T-helper 2 cell (primary cell): ENCODE data around the gene EHMT1.
"Not testable (repeated sequence)": the region's sequence is repeated elsewhere in the genome, so short reads cannot be mapped to it uniquely, and the experiment has no call there.

Source experiments
- DNase-seq, 5 experiments: peaks; one replicate each; pipeline versions ENCODE4 v3.0.0 to v3.0.0-alpha.2; 2012 to 2022

EHMT1 gene

GRCh38 chr9:137615387-137615871 is 3.4 kb upstream of the EHMT1 start:
- DNase-seq: no peak

GRCh38 chr9:137619240-137620047 is 639 bp downstream of the EHMT1 start:
- DNase-seq: peak in 2 of 5 experiments; percentile 10 to 40

GRCh38 chr9:137620048-137620405 is 1.2 kb downstream of the EHMT1 start:
- DNase-seq: no peak

GRCh38 chr9:137620581-137620980 is 1.8 kb downstream of the EHMT1 start:
- DNase-seq: no peak

GRCh38 chr9:137621131-137621757 is 2.4 kb downstream of the EHMT1 start:
- DNase-seq: peak in 1 of 5 experiments; percentile 49

GRCh38 chr9:137622211-137622610 is 3.4 kb downstream of the EHMT1 start:
- not testable (repeated sequence) for DNase-seq

- no peak for DNase-seq
Observed at GRCh38 chr9:137626464-137626863, 7.7 kb downstream of the EHMT1 start.

GRCh38 chr9:137627406-137627805 is 8.6 kb downstream of the EHMT1 start:
- DNase-seq: not testable (repeated sequence)

- DNase-seq: no peak
Observed at GRCh38 chr9:137630126-137630525, 11.3 kb downstream of the EHMT1 start.

- DNase-seq: no peak
Observed at GRCh38 chr9:137630679-137631078, 11.9 kb downstream of the EHMT1 start.

GRCh38 chr9:137631345-137632229 is 12.8 kb downstream of the EHMT1 start:
- DNase-seq: no peak

GRCh38 chr9:137632230-137633161 is 13.7 kb downstream of the EHMT1 start:
- DNase-seq: no peak

GRCh38 chr9:137634016-137634415 is 15.2 kb downstream of the EHMT1 start:
- no peak for DNase-seq

GRCh38 chr9:137638680-137639079 is 19.9 kb downstream of the EHMT1 start:
- DNase-seq: no peak

- DNase-seq: peak in 1 of 5 experiments; percentile 73
Observed at GRCh38 chr9:137639303-137640051, 20.7 kb downstream of the EHMT1 start.

GRCh38 chr9:137640862-137641261 is 22.1 kb downstream of the EHMT1 start:
- no peak for DNase-seq

GRCh38 chr9:137642118-137642601 is 23.4 kb downstream of the EHMT1 start:
- no peak for DNase-seq

- DNase-seq: no peak
Observed at GRCh38 chr9:137642892-137643291, 24.1 kb downstream of the EHMT1 start.

GRCh38 chr9:137643921-137644320 is 25.1 kb downstream of the EHMT1 start:
- no peak for DNase-seq

GRCh38 chr9:137645211-137645610 is 26.4 kb downstream of the EHMT1 start:
- DNase-seq: no peak

GRCh38 chr9:137646341-137646740 is 27.5 kb downstream of the EHMT1 start:
- DNase-seq: no peak
